KMS-11 (cell line): ENCODE results near the gene PRRG1.

Experiments
- H2AFZ ChIP-seq: fragments of 200-600 bp; sonication (generic); 2 replicates; pipeline ENCODE4 v1.6.1; 2016; ENCODE audit warnings: antibody characterized with exemption, mixed run types, low read depth
- H3K27ac ChIP-seq: fragments of 200-600 bp; sonication (generic); 2 replicates; pipeline ENCODE4 v1.6.1; 2016; ENCODE audit warnings: mild to moderate bottlenecking, mixed run types
- H3K27me3 ChIP-seq: fragments of 200-600 bp; sonication (generic); 2 replicates; pipeline ENCODE4 v1.6.1; 2017; ENCODE audit warnings: mild to moderate bottlenecking, low read depth, mixed run types, moderate library complexity; ENCODE audit not compliant: insufficient read depth
- H3K36me3 ChIP-seq: fragments of 200-600 bp; sonication (generic); 2 replicates; pipeline ENCODE4 v1.6.1; 2017; ENCODE audit warnings: mild to moderate bottlenecking, mixed run types; ENCODE audit not compliant: insufficient read depth
- H3K4me1 ChIP-seq: fragments of 200-600 bp; sonication (generic); 2 replicates; pipeline ENCODE4 v1.6.1; 2016; ENCODE audit warnings: mild to moderate bottlenecking, low read depth, mixed run types; ENCODE audit not compliant: poor library complexity, severe bottlenecking
- H3K4me2 ChIP-seq: fragments of 200-600 bp; sonication (generic); 2 replicates; pipeline ENCODE4 v1.7.0; 2016; ENCODE audit warnings: mild to moderate bottlenecking, mixed run types
- H3K4me3 ChIP-seq: fragments of 200-600 bp; sonication (generic); IDR thresholded peaks from 2 replicates; pipeline ENCODE4 v1.6.1; 2017; ENCODE audit warnings: low read depth, low read length, mixed read lengths; ENCODE audit not compliant: insufficient read depth
- H3K79me2 ChIP-seq: fragments of 200-600 bp; sonication (generic); 2 replicates; pipeline ENCODE4 v1.6.1; 2016; ENCODE audit warnings: low read depth, mixed run types; ENCODE audit not compliant: insufficient read depth
- H3K9ac ChIP-seq: fragments of 200-600 bp; sonication (generic); 2 replicates; pipeline ENCODE4 v1.6.1; 2016; ENCODE audit warnings: mild to moderate bottlenecking, mixed run types
- H4K20me1 ChIP-seq: fragments of 200-600 bp; sonication (generic); 2 replicates; pipeline ENCODE4 v1.6.1; 2016; ENCODE audit warnings: mild to moderate bottlenecking, mixed run types; ENCODE audit not compliant: insufficient read depth
- TF ChIP-seq, protein P1 (sequence below): fragments of 200-600 bp; sonication (generic); conservative IDR thresholded peaks from 2 replicates; pipeline ENCODE4 v1.6.1; 2017; ENCODE audit warnings: low read depth, mild to moderate bottlenecking, antibody characterized with exemption, low read length, moderate library complexity, mixed read lengths

PRRG1 gene

GRCh38 chrX:37367946-37368345, 18.8 kb downstream of the PRRG1 start:
- Histone ChIP-seq H3K4me2 (no peak overlapping the region), H3K36me3 (no peaks in the 10 kb centered on the region), H3K4me1 (peaks cover 26% of the 10 kb centered on the region), H3K9ac (no peak overlapping the region), H4K20me1 (no peaks in the 10 kb centered on the region), H3K27me3 (no peaks in the 10 kb centered on the region), H3K27ac (no peak overlapping the region), H3K79me2 (no peaks in the 10 kb centered on the region), H2AFZ (no peak overlapping the region), H3K4me3 (no peak overlapping the region)
- TF ChIP-seq, protein P1, sequence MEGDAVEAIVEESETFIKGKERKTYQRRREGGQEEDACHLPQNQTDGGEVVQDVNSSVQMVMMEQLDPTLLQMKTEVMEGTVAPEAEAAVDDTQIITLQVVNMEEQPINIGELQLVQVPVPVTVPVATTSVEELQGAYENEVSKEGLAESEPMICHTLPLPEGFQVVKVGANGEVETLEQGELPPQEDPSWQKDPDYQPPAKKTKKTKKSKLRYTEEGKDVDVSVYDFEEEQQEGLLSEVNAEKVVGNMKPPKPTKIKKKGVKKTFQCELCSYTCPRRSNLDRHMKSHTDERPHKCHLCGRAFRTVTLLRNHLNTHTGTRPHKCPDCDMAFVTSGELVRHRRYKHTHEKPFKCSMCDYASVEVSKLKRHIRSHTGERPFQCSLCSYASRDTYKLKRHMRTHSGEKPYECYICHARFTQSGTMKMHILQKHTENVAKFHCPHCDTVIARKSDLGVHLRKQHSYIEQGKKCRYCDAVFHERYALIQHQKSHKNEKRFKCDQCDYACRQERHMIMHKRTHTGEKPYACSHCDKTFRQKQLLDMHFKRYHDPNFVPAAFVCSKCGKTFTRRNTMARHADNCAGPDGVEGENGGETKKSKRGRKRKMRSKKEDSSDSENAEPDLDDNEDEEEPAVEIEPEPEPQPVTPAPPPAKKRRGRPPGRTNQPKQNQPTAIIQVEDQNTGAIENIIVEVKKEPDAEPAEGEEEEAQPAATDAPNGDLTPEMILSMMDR: no peak

- Histone ChIP-seq H3K27ac (no peak overlapping the region), H3K4me3 (no peak overlapping the region), H3K9ac (no peak overlapping the region), H3K36me3 (no peaks in the 10 kb centered on the region), H4K20me1 (no peaks in the 10 kb centered on the region), H3K79me2 (no peaks in the 10 kb centered on the region), H3K4me2 (no peak overlapping the region), H3K27me3 (no peaks in the 10 kb centered on the region), H3K4me1 (peaks cover 14% of the 10 kb centered on the region), H2AFZ (no peak overlapping the region)
- TF ChIP-seq, protein P1: no peak
Measured at GRCh38 chrX:37370499-37371141, 21.5 kb downstream of the PRRG1 start.

DNA sequence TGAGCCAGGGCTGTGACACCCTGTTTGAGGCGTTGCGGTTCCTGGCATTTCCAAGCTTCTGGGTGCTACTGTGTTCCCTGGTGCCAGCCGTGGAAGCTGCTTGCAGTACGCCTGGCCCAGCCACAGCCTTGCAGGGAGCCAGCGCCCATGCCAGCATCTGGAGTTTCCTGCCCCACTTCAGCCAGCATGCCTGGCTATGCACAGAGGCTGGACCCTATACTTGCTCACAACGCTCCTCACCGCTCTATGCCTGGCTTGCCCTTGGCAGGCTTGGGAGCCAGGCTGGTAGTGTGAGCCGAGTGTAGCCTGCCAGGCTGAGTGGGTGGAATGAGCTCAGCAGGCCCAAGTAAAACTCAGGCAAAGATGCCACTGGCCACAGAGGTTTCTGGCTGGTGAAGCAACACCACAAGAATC, 22.4 kb downstream of the PRRG1 start:
- no peak overlapping the region for H3K9ac ChIP-seq
- H3K4me1 ChIP-seq: peaks cover 6% of the 10 kb centered on the region
- no peak overlapping the region for H3K27ac ChIP-seq
- no peak overlapping the region for H3K4me2 ChIP-seq
- no peaks in the 10 kb centered on the region for H4K20me1 ChIP-seq
- no peaks in the 10 kb centered on the region for H3K27me3 ChIP-seq
- H3K36me3 ChIP-seq: no peaks in the 10 kb centered on the region
- H2AFZ ChIP-seq: no peak overlapping the region
- H3K4me3 ChIP-seq: no peak overlapping the region
- no peaks in the 10 kb centered on the region for H3K79me2 ChIP-seq
- TF ChIP-seq, protein P1: no peak

DNA sequence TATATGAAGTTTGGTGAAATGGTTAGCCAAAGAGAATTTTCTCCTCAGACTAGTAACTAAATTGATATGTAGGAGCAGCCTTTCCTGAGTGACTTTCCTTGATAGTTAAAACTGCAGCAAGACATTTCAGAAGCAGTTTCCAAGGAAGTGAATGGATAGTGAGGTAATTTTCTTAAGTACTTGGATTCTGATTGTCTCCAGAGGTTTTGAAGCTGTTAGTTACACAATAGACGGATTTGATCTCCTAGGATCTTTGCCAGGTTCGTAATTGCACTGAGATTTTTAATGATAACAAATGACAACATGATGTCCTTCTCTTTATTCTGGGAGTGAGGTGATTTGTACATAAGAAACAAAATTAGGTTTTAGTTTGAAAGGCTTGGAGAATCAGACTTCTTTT, 29.2 kb downstream of the PRRG1 start:
- no peaks in the 10 kb centered on the region for H3K27me3 ChIP-seq
- no peaks in the 10 kb centered on the region for H3K79me2 ChIP-seq
- H3K27ac ChIP-seq: no peak overlapping the region
- H4K20me1 ChIP-seq: no peaks in the 10 kb centered on the region
- H3K4me1 ChIP-seq: no peaks in the 10 kb centered on the region
- H3K4me3 ChIP-seq: no peak overlapping the region
- no peak overlapping the region for H3K9ac ChIP-seq
- TF ChIP-seq, protein P1: no peak
- no peak overlapping the region for H3K4me2 ChIP-seq
- H3K36me3 ChIP-seq: no peaks in the 10 kb centered on the region
- no peak overlapping the region for H2AFZ ChIP-seq
